SK-N-SH treated with all-trans-retinoic acid at 6 μM for 48 hours (cell line): ENCODE data around the gene VAC14.

Experiments used
- ARNTL ChIP-seq: fragments of 450-650 bp; formaldehyde crosslinking; IDR thresholded peaks from 2 replicates; pipeline ENCODE4 v1.5.0; 2020; ENCODE audit warnings: low read depth, mild to moderate bottlenecking, moderate library complexity, borderline replicate concordance
- BACH2 ChIP-seq: fragments of 250-450 bp; sonication (Bioruptor Pico); IDR thresholded peaks from 2 replicates; pipeline ENCODE4 v1.9.0; 2021; ENCODE audit warnings: mild to moderate bottlenecking, borderline replicate concordance
- CREB5 ChIP-seq: fragments of 250-450 bp; sonication (Bioruptor Pico); IDR thresholded peaks from 2 replicates; pipeline ENCODE4 v1.5.1; 2020; ENCODE audit warnings: low read depth, mild to moderate bottlenecking, moderate library complexity
- CSRNP3 ChIP-seq: fragments of 250-450 bp; sonication (Bioruptor Pico); IDR thresholded peaks from 2 replicates; pipeline ENCODE4 v1.5.1; 2021; ENCODE audit warnings: mild to moderate bottlenecking, moderate library complexity
- ISL1 ChIP-seq: fragments of 250-450 bp; sonication (Bioruptor Pico); IDR thresholded peaks from 2 replicates; pipeline ENCODE4 v2.1.2; 2022; ENCODE audit warnings: mild to moderate bottlenecking, moderate library complexity
- PATZ1 ChIP-seq: fragments of 250-450 bp; sonication (Bioruptor Pico); IDR thresholded peaks from 2 replicates; pipeline ENCODE4 v1.8.0; 2020; ENCODE audit warnings: mild to moderate bottlenecking, moderate library complexity, borderline replicate concordance
- RARB ChIP-seq: fragments of 250-450 bp; sonication (Bioruptor Pico); IDR thresholded peaks from 2 replicates; pipeline ENCODE4 v1.8.0; 2021; ENCODE audit warnings: mild to moderate bottlenecking, moderate library complexity
- SNAI2 ChIP-seq: fragments of 250-450 bp; sonication (Bioruptor Pico); IDR thresholded peaks from 2 replicates; pipeline ENCODE4 v1.5.0; 2020; ENCODE audit warnings: mild to moderate bottlenecking, moderate library complexity
- TOX ChIP-seq: fragments of 250-450 bp; sonication (Bioruptor Pico); IDR thresholded peaks from 2 replicates; pipeline ENCODE4 v1.8.0; 2021; ENCODE audit warnings: mild to moderate bottlenecking, moderate library complexity, borderline replicate concordance
- ZFP30 ChIP-seq: fragments of 450-650 bp; formaldehyde crosslinking; IDR thresholded peaks from 2 replicates; pipeline ENCODE4 v1.5.0; 2022; ENCODE audit warnings: mild to moderate bottlenecking, moderate library complexity
- ZNF565 ChIP-seq: fragments of 450-650 bp; formaldehyde crosslinking; conservative IDR thresholded peaks from 2 replicates; pipeline ENCODE4 v1.5.0; 2020; ENCODE audit warnings: low read depth, mild to moderate bottlenecking, moderate library complexity
- ZNF70 ChIP-seq: fragments of 450-650 bp; formaldehyde crosslinking; IDR thresholded peaks from 2 replicates; pipeline ENCODE4 v1.5.0; 2020; ENCODE audit warnings: mild to moderate bottlenecking, moderate library complexity

GRCh38 chr16:70687102-70687511 lies 113.9 kb downstream of the VAC14 start:
- TF ChIP-seq RARB (CRISPR knock-in tag), result no peak
- TF ChIP-seq BACH2 (CRISPR knock-in tag), result no peak
- no peak for TF ChIP-seq ZNF70 (CRISPR knock-in tag)
- TF ChIP-seq ARNTL, result no peak
- TF ChIP-seq ISL1, result no peak
- no peak for TF ChIP-seq TOX (CRISPR knock-in tag)
- no peak for TF ChIP-seq CSRNP3 (CRISPR knock-in tag)
- TF ChIP-seq CREB5 (CRISPR knock-in tag), result no peak
- TF ChIP-seq ZFP30 (CRISPR knock-in tag), result no peak
- TF ChIP-seq PATZ1 (CRISPR knock-in tag), result no peak
- TF ChIP-seq SNAI2 (CRISPR knock-in tag), result no peak
- no peak for TF ChIP-seq ZNF565 (CRISPR knock-in tag)
